Activated B cell treated with CpG ODN at 0.5 μM for 24 hours (primary cell): ENCODE measurements around the gene YAP1. TPM values are rescaled to one million over a fixed set of nuclear protein-coding genes. Genes with fewer than 3 reads are reported as not detected.
"Not testable (repeated sequence)": the region's sequence is repeated elsewhere in the genome, so short reads cannot be mapped to it uniquely, and the experiment has no call there.

ENCODE experiments used
- ATAC-seq: fragments of 200-7000 bp; cut with Tn5 transposase; one replicate; pipeline ENCODE4 v1.10.0; 2021; ENCODE audit warnings: low read depth, mild to moderate bottlenecking, moderate library complexity
- CTCF ChIA-PET: fragments of 350-600 bp; sonication (Branson Sonifier 250); formaldehyde crosslinking; loops from one replicate; lab custom pipeline; 2021; ENCODE audit warnings: antibody characterized with exemption; lab: Charles Lee
- POLR2A ChIA-PET: fragments of 350-600 bp; sonication (Branson Sonifier 250); formaldehyde crosslinking; loops from one replicate; lab custom pipeline; 2021; ENCODE audit warnings: antibody characterized with exemption; lab: Charles Lee
- DNase-seq: peaks from one replicate; pipeline ENCODE4 v3.0.0; 2022
- H3K27ac Mint-ChIP-seq: one replicate; pipeline ENCODE4 v1.8.0; 2020; ENCODE audit warnings: mixed read lengths
- H3K27me3 Mint-ChIP-seq: one replicate; pipeline ENCODE4 v1.8.0; 2021; ENCODE audit warnings: mixed read lengths
- H3K36me3 Mint-ChIP-seq: one replicate; pipeline ENCODE4 v1.8.0; 2021; ENCODE audit warnings: low read depth, mixed read lengths
- H3K4me1 Mint-ChIP-seq: one replicate; pipeline ENCODE4 v1.8.0; 2021; ENCODE audit warnings: mixed read lengths
- H3K4me3 Mint-ChIP-seq: one replicate; pipeline ENCODE4 v1.8.0; 2020; ENCODE audit warnings: mild to moderate bottlenecking, mixed read lengths
- H3K9me3 Mint-ChIP-seq: one replicate; pipeline ENCODE4 v1.8.0; 2020; ENCODE audit warnings: mixed read lengths
- intact Hi-C: fragments of 100-400 bp; cut with micrococcal nuclease; formaldehyde crosslinking; loops from one replicate; pipeline ENCODE4 v1.15.1; 2024
- total RNA-seq: library from RNA; stranded (reverse); gene quantifications from 2 replicates; pipeline ENCODE4 v1.2.3, GENCODE V29; 2022
- TF ChIP-seq, protein P1 (sequence below): fragments of 200-600 bp; IDR thresholded peaks from one replicate; pipeline ENCODE4 v1.8.0; 2022; ENCODE audit warnings: antibody characterized with exemption, mild to moderate bottlenecking

The YAP1 gene
- total RNA-seq, 1 donor from 2014 or later, result not detected

DNA sequence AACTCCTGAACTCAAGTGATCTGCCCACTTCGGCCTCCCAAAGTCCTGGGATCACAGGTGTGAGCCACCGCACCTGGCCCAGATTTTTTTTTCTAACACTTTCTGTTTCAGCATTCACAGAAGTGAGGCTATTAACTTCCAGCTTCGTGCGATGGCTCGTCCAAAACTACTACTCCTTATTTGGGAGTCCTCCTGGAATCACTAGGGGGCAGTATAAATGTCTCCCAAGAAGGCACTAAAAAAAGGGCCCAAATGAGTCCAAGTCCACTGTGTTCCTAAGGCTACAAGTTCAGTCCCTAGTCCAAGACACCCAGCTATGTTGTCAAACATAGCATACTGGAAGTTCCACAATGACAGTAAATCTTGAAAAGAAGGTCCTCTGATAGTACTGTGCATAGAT lies 143.8 kb downstream of the YAP1 start:
- intact Hi-C loops, result loop anchor here (1.0 to 2.0 kb wide), 2 partner anchors 412 to 687 kb away; no protein-coding TSS in a partner anchor
- CTCF ChIA-PET, result interaction anchor here (0.8 to 1.4 kb wide), 2 partner anchors 413 to 1309 kb away, joined by 3 to 4 read pairs; no protein-coding TSS in a partner anchor
- H3K4me1 Mint-ChIP-seq, result no peaks in the 10 kb centered on the region
- POLR2A ChIA-PET, result no interaction called here
- no peak overlapping the region for H3K27ac Mint-ChIP-seq
- DNase-seq, result no peak
- ATAC-seq, result no peak
- H3K9me3 Mint-ChIP-seq, result no peaks in the 10 kb centered on the region
- TF ChIP-seq, protein P1, sequence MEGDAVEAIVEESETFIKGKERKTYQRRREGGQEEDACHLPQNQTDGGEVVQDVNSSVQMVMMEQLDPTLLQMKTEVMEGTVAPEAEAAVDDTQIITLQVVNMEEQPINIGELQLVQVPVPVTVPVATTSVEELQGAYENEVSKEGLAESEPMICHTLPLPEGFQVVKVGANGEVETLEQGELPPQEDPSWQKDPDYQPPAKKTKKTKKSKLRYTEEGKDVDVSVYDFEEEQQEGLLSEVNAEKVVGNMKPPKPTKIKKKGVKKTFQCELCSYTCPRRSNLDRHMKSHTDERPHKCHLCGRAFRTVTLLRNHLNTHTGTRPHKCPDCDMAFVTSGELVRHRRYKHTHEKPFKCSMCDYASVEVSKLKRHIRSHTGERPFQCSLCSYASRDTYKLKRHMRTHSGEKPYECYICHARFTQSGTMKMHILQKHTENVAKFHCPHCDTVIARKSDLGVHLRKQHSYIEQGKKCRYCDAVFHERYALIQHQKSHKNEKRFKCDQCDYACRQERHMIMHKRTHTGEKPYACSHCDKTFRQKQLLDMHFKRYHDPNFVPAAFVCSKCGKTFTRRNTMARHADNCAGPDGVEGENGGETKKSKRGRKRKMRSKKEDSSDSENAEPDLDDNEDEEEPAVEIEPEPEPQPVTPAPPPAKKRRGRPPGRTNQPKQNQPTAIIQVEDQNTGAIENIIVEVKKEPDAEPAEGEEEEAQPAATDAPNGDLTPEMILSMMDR, result no peak
- H3K4me3 Mint-ChIP-seq, result no peak overlapping the region
- H3K27me3 Mint-ChIP-seq, result peaks cover under 1% of the 10 kb centered on the region
- H3K36me3 Mint-ChIP-seq, result no peaks in the 10 kb centered on the region

DNA sequence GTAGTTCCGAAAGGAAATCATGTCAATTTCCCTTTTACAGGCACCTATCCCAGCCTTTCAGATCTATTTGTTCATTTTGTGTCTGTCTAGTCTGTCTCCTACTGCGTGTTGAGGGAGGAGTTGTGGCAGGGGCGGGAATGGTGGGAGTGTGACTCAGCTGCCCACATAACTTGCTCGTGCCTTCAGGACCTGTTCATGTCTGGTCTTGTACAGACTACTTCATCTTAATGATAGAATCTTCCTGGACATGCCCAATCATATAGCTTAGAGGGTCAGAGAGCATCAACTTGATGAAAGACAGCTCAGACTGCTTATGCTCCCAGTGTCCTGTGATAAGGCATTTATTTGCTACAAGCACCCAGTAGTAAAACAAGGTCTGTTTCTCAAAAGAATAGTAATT lies 146.0 kb downstream of the YAP1 start:
- Mint-ChIP-seq H3K36me3 (no peaks in the 10 kb centered on the region), H3K27me3 (peaks cover 9% of the 10 kb centered on the region), H3K4me1 (no peaks in the 10 kb centered on the region), H3K4me3 (no peak overlapping the region), H3K9me3 (no peaks in the 10 kb centered on the region), H3K27ac (no peak overlapping the region)
- POLR2A ChIA-PET, result interaction anchor here (0.6 kb wide), 1 partner anchor 308 kb away, joined by 4 read pairs; no protein-coding TSS in a partner anchor
- DNase-seq, result no peak
- intact Hi-C loops, result no loop called here
- ATAC-seq, result no peak
- TF ChIP-seq, protein P1, result no peak
- CTCF ChIA-PET, result no interaction called here

DNA sequence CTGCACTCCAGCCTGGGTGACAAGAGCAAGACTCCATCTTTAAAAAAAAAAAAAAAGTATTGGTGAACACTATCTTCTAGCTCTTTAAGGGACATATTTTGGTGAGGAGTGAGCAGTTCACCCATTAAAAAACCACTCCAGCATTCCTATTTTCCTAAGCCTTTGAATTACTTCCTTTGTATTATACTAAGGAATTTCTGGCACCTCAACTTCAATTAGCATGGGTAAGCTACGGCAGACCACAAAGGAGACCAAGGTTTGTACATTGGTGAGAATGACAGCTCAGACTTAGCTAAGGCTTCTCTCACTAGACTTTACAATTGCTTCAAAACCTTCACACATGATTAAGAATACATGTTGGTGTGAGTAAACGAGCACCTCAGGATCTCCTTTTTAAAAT lies 150.0 kb downstream of the YAP1 start:
- H3K9me3 Mint-ChIP-seq, result no peaks in the 10 kb centered on the region
- CTCF ChIA-PET, result interaction anchor here (1.0 kb wide), 1 partner anchor 8 kb away, joined by 3 read pairs; no protein-coding TSS in a partner anchor
- H3K27me3 Mint-ChIP-seq, result peaks cover 9% of the 10 kb centered on the region
- no peaks in the 10 kb centered on the region for H3K4me1 Mint-ChIP-seq
- H3K27ac Mint-ChIP-seq, result no peak overlapping the region
- H3K4me3 Mint-ChIP-seq, result no peak overlapping the region
- intact Hi-C loops, result loop anchor here (10.0 kb wide), 1 partner anchor 145 kb away; the partner anchor contains the start of gene YAP1
- DNase-seq (no peak), ATAC-seq (no peak)
- TF ChIP-seq, protein P1, result no peak
- no peaks in the 10 kb centered on the region for H3K36me3 Mint-ChIP-seq
- POLR2A ChIA-PET, result interaction anchor here (0.6 kb wide), 1 partner anchor 1612 kb away, joined by 4 read pairs; no protein-coding TSS in a partner anchor

DNA sequence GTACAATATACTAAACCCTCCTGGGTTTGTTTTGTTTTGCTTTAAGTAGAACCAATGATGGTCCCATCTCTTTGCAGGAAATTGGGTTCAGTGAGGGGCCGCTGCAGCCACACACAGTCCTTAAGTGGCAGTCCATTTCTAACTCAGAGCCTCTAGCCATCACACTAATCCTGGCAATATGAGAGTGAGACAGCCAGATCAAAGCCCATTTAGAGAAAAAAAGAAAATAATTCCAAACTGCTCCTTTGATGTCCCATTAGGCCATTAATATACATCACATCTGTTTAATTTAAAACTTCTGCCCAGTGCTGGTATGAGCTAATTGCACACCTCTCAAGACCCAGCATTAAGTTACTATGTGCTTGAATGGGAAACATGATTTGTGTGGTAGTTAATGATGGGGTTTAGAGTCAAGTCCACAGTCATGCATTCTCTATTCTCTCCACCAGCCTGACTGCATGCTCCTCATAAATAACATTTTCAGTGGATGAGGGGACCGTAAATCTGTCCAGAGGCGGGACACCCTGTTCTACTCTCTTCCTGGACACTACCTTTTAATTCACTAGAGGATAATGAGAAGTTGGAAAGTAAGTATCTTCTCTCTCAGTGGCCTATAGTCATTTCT lies 153.2 kb downstream of the YAP1 start:
- ChIA-PET POLR2A (no interaction called here), CTCF (no interaction called here)
- H3K4me3 Mint-ChIP-seq, result no peak overlapping the region
- H3K4me1 Mint-ChIP-seq, result peaks cover 5% of the 10 kb centered on the region
- intact Hi-C loops, result loop anchor here (10.0 kb wide), 1 partner anchor 149 kb away; the partner anchor contains the start of gene YAP1
- DNase-seq (no peak), ATAC-seq (no peak)
- H3K27me3 Mint-ChIP-seq, result peaks cover 9% of the 10 kb centered on the region
- H3K27ac Mint-ChIP-seq, result no peak overlapping the region
- no peaks in the 10 kb centered on the region for H3K9me3 Mint-ChIP-seq
- no peaks in the 10 kb centered on the region for H3K36me3 Mint-ChIP-seq
- TF ChIP-seq, protein P1, result no peak

DNA sequence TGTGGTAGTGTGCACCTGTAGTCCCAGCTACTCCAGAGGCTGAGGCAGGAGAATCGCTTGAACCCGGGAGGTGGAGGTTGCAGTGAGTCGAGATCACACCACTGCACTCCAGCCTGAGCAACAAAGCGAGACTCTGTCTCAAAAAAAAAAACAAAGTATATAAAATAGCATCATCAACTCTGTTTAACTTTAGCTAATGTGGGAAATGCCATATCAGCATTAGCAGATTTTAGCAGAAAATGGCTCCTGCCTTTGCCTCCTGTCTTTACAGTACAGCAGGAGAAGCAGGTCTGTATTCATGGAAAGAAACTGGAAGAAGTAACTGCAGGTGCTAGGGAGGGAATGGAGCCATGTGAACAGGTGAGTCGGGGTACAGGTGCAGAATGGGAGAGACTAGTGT lies 154.5 kb downstream of the YAP1 start:
- H3K4me3 Mint-ChIP-seq, H3K36me3 Mint-ChIP-seq, POLR2A ChIA-PET, ATAC-seq, H3K27ac Mint-ChIP-seq, H3K9me3 Mint-ChIP-seq, DNase-seq, H3K27me3 Mint-ChIP-seq, CTCF ChIA-PET: not testable (repeated sequence)
- intact Hi-C loops, result loop anchor here (5.0 to 10.0 kb wide), 3 partner anchors 150 to 403 kb away; partner anchors contain the start of genes ANGPTL5, CEP126 and YAP1
- H3K4me1 Mint-ChIP-seq, result peaks cover 14% of the 10 kb centered on the region
